ENCODE data around the gene OSBPL3.
A peak's percentile ranks its signal among the peaks of the same experiment; 100 is the strongest.
"Not testable (repeated sequence)": the region's sequence is repeated elsewhere in the genome, so short reads cannot be mapped to it uniquely, and the experiment has no call there.

The OSBPL3 gene

DNA sequence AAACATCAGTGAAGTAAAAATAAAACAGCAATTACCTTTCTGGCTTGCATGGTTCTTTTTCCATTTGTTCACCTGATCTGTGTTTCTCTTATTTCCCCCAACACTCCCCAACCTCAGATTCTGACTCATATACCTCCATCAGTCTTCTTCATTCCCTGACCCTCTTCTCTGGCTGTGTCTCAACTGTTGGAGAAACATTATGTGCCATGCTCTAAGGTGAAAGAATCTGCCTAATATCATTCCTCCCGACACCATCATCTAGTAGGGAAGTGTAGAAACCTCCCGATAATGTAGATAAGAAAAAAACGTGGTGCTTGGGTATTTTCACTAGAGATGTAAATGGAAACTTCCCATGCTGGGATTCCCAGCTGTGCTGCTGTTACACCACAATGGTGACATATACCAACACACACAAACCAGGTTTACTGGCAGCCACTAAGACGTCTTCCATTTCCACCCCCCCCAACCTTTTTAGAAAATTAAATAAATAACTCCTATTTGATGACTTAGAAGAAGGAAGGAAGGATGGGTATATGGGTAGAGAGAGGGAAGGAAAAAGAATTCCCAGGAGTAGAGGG lies 63.4 kb downstream of the OSBPL3 start:
- no peak for DNase-seq

GRCh38 chr7:24914465-24914859 lies 65.5 kb downstream of the OSBPL3 start:
- DNase-seq, result no peak

DNA sequence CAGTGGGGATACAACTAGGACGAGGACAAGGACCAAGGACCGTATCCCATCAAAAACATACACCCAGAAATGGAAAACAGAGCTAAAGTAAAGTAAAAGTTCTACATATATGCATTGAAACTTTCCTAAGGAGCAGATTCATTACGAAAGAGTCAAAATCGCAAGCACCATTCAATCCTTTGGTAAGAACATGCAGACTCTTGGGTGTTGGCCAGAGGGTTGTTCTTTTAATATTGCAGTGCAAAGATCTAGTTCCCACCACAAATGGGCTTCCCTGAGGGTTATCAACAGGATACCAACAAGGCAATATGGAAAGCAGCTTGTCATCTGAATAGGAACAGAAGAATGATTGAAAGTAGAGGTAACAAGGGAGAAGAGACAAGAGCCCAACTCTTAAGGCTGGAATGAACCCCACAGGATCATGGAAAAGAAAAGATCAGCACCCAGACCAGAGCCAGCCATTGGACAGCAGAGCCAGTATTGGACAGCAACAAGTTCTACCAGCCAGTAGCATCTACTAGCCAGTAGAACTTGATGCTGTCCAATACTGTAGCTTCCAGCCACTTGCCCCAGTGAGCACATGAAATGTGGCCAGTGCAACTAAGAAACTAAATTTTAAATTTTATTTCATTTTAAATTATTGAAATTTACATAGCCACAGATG lies 66.0 kb downstream of the OSBPL3 start:
- DNase-seq, result no peak

- no peak for DNase-seq
These were observed 67.0 kb downstream of the OSBPL3 start for GRCh38 chr7:24912874-24913514.

DNA sequence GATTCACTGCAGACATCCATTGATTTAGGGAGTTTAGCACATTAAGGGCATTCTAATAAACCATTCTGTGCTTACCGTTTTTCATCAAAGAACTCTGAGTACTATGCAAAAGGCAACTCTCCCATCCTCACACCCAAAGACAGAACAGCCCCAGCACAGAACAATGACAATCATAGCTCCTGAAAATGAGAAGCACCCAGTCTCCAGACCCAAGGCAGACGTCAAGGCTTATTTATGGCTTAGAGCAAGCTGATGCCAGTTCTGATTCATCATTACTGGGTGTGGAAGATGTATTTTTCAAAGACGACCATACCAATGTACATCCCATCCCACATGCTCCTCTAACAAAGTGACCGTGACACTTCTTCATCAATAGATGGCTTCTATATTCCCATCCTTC lies 67.6 kb downstream of the OSBPL3 start:
- no peak for DNase-seq

- no peak for DNase-seq
These were observed 68.8 kb downstream of the OSBPL3 start for GRCh38 chr7:24911213-24911603.

- DNase-seq, result no peak
These were observed 69.3 kb downstream of the OSBPL3 start for GRCh38 chr7:24910551-24911212.

GRCh38 chr7:24908727-24909126 lies 71.3 kb downstream of the OSBPL3 start:
- DNase-seq, result no peak

- DNase-seq, result no peak
These were observed 71.8 kb downstream of the OSBPL3 start for GRCh38 chr7:24908166-24908565.

DNA sequence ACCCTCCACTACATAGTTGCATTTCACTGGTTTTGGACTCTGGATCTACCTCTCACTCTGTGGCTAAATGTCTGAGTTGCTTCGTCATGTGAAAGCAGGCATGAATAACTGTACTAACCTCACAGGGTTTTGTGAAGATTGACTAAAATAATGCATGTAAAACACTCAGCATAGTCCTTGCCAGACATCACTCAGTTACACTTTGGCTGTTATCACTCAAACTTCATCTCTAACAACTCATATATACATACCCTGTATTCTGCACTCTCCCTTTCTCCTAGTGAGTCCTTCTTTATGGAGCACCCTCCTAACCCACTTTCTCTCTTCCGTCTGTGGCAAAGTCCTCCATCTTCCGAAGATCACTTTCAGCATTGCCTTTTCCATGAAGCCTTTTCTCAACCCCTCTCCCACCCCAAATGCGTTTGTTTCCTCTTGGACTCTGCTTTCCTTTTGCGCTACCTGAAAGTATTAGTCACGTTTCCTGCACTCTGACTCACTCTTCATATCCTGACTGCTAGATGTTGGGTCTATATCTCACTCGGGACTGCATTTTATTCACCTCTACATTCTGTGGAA lies 72.6 kb downstream of the OSBPL3 start:
- peak in 1 of 2 experiments; percentile 87 for DNase-seq

GRCh38 chr7:24905996-24906770 lies 73.8 kb downstream of the OSBPL3 start:
- DNase-seq, result peak; percentile 12

GRCh38 chr7:24903992-24904391 lies 76.0 kb downstream of the OSBPL3 start:
- DNase-seq, result not testable (repeated sequence)

- no peak for DNase-seq
These were observed 76.4 kb downstream of the OSBPL3 start for GRCh38 chr7:24903559-24903958.

- no peak for DNase-seq
These were observed 77.0 kb downstream of the OSBPL3 start for GRCh38 chr7:24902931-24903330.

GRCh38 chr7:24902276-24902675 lies 77.7 kb downstream of the OSBPL3 start:
- DNase-seq, result no peak

- DNase-seq, result no peak
These were observed 80.1 kb downstream of the OSBPL3 start for GRCh38 chr7:24899905-24900304.

DNA sequence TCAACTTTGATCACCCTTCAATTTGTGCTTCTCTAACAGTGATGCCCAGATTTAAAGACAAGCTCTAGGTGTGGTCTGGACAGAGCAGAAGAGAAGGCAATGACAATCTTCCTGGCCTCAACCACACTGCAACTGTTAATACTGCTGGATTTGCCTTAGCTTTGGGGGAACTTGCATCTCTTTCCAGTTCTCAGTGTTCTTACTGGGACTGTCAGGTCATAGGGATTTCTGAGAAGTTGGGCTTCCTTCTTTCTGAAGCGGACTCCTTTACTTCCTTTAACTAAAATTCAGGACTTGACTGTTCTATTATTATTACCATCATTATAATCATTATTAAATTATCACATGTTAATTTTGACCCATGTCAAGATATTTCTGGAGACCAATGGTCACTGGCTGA lies 80.8 kb downstream of the OSBPL3 start:
- no peak for DNase-seq

GRCh38 chr7:24898691-24899090 lies 81.3 kb downstream of the OSBPL3 start:
- peak in 1 of 2 experiments; percentile 12 for DNase-seq

- DNase-seq, result no peak
These were observed 83.9 kb downstream of the OSBPL3 start for GRCh38 chr7:24896031-24896501.

GRCh38 chr7:24894429-24895221 lies 85.4 kb downstream of the OSBPL3 start:
- DNase-seq, result no peak

DNA sequence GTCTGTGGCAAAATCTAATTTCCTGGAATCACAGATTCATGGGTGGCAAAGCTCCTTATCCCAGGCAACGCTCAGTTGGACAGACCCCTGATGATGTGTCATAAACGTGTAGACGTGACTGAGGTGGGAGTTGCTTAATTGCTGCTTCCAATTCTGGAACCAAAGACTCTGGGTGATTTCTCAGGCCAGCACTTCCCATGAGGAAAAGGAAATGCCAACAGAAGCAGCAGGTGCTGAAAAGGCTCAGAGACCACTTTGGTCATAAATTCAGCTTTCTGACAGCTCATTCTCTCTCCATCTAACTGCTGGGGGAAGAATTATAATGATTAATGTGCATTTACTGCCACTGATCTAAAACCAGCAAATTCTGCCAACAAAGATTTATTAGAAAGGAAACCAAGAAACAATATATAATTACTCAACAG lies 88.7 kb downstream of the OSBPL3 start:
- DNase-seq, result no peak

DNA sequence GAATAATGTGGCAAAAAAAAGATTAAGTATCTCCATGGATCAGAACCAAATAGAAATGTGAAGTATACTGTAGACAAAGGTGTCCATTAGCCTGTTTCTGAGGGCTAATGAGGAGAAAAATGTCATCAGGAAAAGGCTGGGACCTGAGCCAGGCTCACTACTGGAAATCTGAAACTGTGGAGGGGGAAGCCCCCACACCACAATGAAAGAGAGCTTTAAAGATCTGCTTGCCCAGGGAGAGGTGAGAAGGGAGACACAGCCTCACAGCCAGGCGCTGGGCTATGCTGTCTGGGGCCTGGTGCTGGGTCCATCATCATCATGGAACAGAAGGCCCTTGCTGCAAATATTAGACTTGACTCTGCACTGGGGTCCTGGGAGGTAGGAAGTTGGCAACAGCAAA lies 90.4 kb downstream of the OSBPL3 start:
- DNase-seq, result no peak

Data from SW 1271 (cell line).